SK-MEL-5 (cell line): ENCODE measurements around the gene SLC27A2. TPM values are rescaled to one million over a fixed set of nuclear protein-coding genes. Genes with fewer than 3 reads are reported as not detected.

ENCODE experiments used
- DNase-seq: peaks from one replicate; pipeline ENCODE4 v3.0.0-alpha.2; 2016; ENCODE audit warnings: low read depth, low spot score
- in situ Hi-C: cut with HindIII; loops from 2 replicates; pipeline ENCODE4 v1.10.0; 2016; ENCODE audit warnings: low sequenced_read_pairs, high pct_unique_total_duplicates, low pct_unique_long_range_greater_than_20kb
- total RNA-seq: library from RNA; depleted of rRNA; stranded (reverse); fragments of >200 nt; shearing (Covaris generic); gene quantifications from 2 replicates; pipeline ENCODE4 v1.2.3, GENCODE V29; 2014

SLC27A2 gene
- total RNA-seq, 1 experiment from 2014 or later: 0.34 TPM

- DNase-seq: no peak
- in situ Hi-C loops: no loop called here
These were observed 42.6 kb downstream of the SLC27A2 start for GRCh38 chr15:50224606-50225005.

- in situ Hi-C loops: no loop called here
- DNase-seq: no peak
These were observed 43.1 kb downstream of the SLC27A2 start for GRCh38 chr15:50225057-50225456.

- in situ Hi-C loops: no loop called here
- DNase-seq: no peak
These were observed 43.9 kb downstream of the SLC27A2 start for GRCh38 chr15:50225938-50226337.

GRCh38 chr15:50227076-50227475, 45.1 kb downstream of the SLC27A2 start:
- no peak for DNase-seq
- in situ Hi-C loops: no loop called here

GRCh38 chr15:50228866-50229265, 46.9 kb downstream of the SLC27A2 start:
- in situ Hi-C loops: no loop called here
- no peak for DNase-seq

GRCh38 chr15:50229336-50229735, 47.3 kb downstream of the SLC27A2 start:
- no peak for DNase-seq
- in situ Hi-C loops: no loop called here

- in situ Hi-C loops: no loop called here
- DNase-seq: no peak
These were observed 49.8 kb downstream of the SLC27A2 start for GRCh38 chr15:50231761-50232160.

- in situ Hi-C loops: no loop called here
- no peak for DNase-seq
These were observed 50.8 kb downstream of the SLC27A2 start for GRCh38 chr15:50232791-50233190.

- in situ Hi-C loops: no loop called here
- no peak for DNase-seq
These were observed 51.3 kb downstream of the SLC27A2 start for GRCh38 chr15:50233192-50233736.

GRCh38 chr15:50234764-50235163, 52.8 kb downstream of the SLC27A2 start:
- in situ Hi-C loops: no loop called here
- DNase-seq: no peak

- DNase-seq: no peak
- in situ Hi-C loops: no loop called here
These were observed 53.8 kb downstream of the SLC27A2 start for GRCh38 chr15:50235794-50236193.

- in situ Hi-C loops: no loop called here
- DNase-seq: no peak
These were observed 54.4 kb downstream of the SLC27A2 start for GRCh38 chr15:50236433-50236832.

- in situ Hi-C loops: no loop called here
- no peak for DNase-seq
These were observed 56.3 kb downstream of the SLC27A2 start for GRCh38 chr15:50238255-50238654.

GRCh38 chr15:50241684-50242450, 59.9 kb downstream of the SLC27A2 start:
- in situ Hi-C loops: no loop called here
- no peak for DNase-seq

GRCh38 chr15:50244153-50244552, 62.2 kb downstream of the SLC27A2 start:
- in situ Hi-C loops: no loop called here
- DNase-seq: no peak

GRCh38 chr15:50244959-50245624, 63.1 kb downstream of the SLC27A2 start:
- no peak for DNase-seq
- in situ Hi-C loops: no loop called here

GRCh38 chr15:50246631-50247030, 64.6 kb downstream of the SLC27A2 start:
- no peak for DNase-seq
- in situ Hi-C loops: no loop called here

- DNase-seq: no peak
These were observed 66.0 kb downstream of the SLC27A2 start for GRCh38 chr15:50247819-50248655.

More at GRCh38 chr15:50247819-50248655, 66.0 kb downstream of the SLC27A2 start:
- in situ Hi-C loops: no loop called here
